GM21381 (cell line): ENCODE data around the gene LYPLAL1.

Experiments used
- ATAC-seq: cut with Tn5 transposase; IDR thresholded peaks from one replicate; pipeline ENCODE4 v1.9.1; 2021; ENCODE audit warnings: mild to moderate bottlenecking, moderate library complexity; ENCODE audit not compliant: unreplicated experiment

The LYPLAL1 gene

DNA sequence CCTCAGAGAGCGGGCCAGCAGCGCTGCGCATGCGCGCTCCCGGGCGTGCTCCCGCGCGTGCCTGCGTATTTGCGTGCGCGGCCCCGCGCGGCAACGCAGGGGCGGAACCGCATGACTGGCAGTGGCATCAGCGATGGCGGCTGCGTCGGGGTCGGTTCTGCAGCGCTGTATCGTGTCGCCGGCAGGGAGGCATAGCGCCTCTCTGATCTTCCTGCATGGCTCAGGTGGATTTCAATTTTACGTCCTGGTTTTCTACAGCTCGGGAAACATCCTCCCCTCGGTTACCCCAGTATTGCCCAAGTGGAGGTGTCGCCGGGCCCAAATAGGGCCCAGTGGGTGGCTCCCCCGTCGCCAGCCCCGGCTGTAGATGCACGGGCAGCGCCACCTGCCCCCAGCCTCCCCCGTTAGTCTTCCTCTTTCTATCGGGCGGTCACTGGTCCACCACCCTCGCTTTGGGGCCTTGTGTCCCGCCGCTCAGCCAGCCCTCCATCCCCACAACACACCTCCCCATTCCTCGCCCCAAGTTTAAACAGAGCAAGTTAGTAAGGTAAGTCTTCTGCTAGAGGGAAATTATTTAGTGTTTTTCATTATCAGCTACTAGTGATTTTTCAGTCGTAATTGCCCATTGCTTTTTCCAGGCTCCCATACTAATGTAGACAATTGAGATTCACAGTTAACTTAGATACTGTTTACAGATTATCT, at the start of gene LYPLAL1:
Gene LYPLAL1 (plus strand): TSS at position 121 of the 702 bp plus-strand sequence. CDS start 13 bp downstream, at position 134.
- ATAC-seq = peak; percentile 74

DNA sequence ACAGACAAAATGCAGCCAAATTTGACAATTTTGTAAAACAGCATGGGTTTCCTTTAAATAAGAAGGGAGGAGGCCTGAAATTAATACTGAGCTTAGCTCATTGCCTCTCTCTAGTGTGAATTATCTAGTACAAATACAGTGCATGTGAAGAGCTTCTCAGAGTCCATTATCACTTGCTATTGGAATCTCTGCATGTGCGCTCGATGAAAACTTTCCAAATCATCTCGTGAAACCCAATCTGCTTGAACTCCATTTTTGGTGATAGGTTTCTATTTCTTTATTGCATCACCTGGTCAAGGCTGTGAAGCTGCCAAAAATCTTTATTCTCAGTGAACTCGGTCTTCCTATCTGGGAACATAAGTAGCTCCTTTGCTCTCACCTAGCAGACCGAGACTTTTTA, 49.5 kb upstream of the LYPLAL1 start:
- ATAC-seq = no peak

DNA sequence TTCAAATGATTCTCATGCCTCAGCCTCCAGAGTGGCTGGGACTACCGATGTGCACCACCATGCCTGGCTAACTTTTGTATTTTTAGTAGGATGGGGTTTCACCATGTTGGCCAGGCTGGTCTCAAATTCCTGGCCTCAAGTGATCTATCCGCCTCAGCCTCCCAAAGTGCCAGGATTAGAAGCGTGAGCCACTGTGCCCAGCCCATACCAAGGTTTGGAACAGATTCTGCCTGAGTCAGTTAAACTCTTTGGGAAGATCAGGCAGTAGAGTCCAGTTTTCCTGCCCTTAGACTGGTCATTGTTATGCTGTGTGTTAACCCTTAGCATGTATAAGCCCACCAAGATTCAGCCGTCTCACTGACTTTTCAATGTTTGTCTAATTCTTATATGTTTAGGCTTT, 48.3 kb upstream of the LYPLAL1 start:
- no peak for ATAC-seq

DNA sequence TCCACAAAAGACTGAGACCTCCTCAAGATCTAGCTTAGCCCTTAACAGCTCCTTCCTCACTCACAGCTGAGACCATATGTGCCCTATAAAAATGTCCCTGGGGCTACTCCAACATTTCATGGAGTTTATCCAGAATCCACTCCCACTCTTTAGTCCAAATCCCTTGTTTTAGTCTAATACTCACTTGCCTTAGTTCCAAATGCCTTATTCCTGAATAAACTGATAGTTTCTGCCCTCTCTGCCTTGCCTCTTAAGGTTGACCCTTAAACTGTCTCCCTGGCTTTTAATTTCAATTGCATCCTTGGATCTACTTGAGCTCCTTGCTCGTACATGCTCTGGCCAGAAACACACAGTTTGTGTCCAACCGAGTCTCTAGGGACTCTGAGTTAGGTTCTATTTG, 47.3 kb upstream of the LYPLAL1 start:
- ATAC-seq = no peak

DNA sequence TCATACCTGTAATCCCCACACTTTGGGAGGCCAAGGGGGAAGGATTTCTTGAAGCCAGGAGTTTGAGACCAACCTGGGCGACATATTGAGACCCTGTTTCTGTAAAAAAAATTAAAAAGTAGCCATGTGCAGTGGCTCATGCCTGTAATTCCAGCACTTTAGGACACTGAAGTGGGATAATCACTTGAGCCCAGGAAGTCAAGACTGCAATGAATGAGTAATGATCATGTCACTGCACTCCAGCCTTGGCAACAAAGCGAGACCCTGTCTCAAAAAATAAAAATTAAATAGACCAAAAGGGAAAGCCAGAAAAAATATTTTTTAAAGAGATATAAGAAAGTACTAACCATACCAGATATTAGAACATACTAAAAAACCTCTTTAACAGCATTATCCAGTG, 44.7 kb upstream of the LYPLAL1 start:
- no peak for ATAC-seq

DNA sequence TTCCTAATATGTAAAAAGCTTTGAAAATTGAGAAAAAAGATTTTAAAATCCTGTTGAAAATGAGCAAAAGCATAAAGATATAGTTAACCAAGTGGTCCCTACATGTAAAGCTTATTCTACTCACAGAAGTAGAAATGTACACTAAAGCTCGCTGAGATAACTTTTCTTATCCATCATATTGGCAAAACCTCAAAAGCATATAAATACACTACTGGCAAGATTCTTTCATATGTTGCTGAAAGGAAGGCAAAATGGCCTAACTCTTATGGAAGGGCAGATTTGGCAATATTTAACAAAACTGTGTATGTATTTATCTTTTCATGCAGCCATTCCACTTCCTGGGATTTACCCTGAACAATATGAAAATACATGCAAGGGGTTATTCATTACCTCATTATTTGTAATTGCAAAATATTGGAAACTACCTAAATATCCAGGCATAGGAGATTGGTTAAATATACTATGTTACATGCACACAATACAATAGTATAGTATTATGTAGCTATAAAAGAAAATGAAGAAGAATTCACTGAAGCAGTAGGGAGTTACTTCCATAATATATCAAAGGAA, 43.2 kb upstream of the LYPLAL1 start:
- ATAC-seq = no peak

DNA sequence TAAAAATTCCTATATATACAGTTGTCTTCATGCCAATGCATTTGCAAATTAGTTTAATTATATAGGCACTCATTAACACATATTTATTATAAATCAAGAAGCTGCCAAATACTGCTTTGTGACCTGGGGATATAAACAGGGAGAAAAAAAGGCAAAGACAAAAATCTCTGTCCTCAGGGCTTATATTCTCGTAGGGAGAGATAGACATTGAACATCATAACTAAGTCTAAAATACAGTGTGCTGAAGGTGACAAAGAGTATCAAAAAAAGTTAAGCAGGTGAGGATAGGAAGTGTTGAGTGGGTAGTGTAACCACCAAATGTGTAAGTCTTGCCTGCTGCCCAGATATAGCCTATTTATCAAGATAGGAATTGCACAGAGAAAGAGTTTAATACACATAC, 40.7 kb upstream of the LYPLAL1 start:
- no peak for ATAC-seq

DNA sequence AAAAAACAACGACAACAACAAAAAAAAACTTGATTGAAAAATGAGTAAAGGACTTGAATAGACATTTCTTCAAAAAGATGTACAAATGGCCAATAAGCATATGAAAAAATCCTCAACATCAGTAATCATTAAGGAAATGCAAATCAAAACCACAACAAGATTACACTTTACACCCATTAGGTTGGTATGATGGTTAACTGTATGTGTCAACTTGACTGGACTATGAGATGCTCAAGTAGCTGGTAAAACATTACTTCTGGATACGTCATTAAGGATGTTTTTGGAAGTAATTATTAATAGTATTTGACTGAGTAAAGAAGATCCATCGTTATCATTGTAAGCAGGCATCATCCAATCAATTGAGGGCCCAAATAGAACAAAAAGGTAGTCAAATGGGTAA, 34.9 kb upstream of the LYPLAL1 start:
- peak; percentile 62 for ATAC-seq

DNA sequence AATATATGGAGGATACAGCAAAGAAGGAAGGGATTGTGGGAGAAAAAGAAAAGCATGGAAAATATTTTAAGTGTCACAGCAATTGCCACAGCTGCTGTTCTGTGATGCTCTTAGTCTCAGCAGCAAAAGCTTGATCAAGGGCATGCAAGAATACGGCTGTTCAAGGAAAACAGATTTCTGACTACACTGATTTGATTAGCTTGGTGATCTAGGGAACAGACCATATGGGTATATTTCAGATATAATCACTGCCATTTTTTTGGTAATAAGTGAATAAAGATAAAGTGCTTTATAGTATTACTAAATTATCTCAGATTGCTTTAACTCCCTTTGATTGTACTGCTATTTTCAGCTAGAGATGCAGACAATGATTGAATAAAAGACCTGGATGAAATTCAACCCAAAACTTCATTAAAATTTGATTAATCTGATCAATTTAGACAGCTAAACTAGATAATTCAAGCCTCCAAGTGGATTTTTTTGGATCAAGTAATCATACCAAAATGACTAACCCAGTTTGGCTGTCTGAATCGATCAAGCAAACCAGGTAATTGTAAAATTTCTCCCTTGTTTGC, 33.3 kb upstream of the LYPLAL1 start:
- no peak for ATAC-seq

DNA sequence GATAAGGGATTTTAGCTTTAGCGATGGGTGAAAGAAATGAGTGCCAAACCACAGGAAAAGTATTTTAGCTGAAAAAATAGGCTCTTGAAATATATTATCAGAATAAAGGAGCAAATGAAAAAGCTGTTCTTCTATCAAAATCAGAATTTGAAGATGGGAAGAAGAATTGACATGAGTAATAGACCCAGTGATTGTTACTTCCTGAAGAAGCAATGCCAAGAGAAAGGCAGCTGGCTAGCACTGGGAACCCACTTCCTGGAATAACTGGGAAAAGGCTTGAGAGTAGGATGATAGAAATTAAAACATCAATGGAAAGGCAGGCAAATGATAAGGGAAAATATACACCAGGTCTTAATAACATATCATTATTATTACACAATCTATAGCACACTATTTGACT, 29.9 kb upstream of the LYPLAL1 start:
- no peak for ATAC-seq

DNA sequence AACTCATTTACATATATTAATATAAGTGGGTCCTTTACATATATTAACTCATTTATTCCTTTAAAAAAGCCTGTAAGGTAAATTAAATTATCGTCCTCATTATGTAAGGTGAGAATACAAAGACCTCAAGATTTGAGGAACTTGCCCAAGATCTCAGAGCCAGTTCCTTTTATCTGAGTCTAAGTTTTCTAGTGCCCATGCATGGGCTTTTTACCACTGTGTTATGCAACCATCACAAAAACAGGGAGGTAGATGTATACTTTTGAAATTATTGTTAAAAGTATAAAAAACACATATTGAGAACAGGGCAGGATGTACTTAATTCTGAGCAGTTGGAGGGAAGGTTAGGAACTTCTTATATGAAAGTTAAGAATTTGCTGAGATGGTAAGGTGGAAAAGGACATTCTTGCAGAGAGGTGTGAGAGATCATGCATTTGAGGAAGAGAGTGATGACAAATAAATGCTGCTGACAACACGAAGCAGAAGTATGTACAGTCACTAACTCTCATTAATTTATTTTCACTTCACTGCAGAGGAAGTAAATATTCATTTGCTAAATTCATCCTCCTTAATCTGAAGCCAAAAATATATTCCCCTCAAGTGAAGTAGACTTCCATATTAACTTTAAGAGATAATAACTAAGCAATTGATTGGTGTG, 28.9 kb upstream of the LYPLAL1 start:
- no peak for ATAC-seq

DNA sequence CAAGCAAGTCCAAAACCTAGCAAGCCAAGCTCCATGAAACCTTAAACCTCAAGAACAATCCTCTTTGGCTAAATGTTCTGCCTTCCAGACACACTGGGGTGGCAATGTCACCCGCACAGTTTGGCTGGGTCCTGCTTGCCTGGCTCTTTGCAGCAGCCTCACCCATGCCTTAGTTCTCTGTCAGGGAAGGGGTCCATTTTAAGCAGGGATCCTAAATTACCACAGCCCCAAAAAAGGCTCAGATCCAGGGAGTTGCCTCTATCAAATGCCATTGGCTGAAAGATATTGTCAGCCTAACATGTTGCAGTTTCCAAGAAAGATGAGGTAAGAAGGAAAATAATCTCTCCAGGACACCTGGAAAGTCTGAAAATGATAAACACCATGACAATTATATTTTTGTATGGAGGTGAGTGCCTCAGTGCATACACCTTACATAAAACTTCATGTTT, 26.1 kb upstream of the LYPLAL1 start:
- ATAC-seq = no peak

DNA sequence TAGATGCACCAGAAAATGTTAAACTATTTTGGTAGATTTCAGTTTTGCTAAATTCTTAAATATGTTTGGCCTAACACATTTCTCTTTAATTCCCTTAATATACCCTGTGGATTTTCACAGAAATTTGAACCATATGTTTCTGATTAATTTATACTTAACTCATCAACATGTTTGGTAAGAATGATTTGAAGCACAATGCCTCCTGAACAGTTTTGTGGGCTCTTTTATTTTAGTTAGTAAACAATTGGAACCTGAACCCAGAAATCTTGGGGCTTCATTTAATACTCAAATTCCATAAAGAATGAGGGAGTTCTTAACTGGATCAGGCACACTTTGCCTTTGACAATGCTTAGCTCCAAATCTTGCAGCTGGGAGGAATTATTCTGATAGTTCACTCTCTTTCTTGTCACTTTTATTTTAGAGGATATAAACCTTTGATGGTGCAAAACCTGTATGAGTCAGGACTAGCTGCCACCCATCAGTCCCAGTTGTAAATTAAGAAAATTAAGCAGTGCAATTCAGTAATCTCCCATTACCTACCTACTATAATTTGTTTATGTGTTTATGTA, 24.6 kb upstream of the LYPLAL1 start:
- no peak for ATAC-seq

DNA sequence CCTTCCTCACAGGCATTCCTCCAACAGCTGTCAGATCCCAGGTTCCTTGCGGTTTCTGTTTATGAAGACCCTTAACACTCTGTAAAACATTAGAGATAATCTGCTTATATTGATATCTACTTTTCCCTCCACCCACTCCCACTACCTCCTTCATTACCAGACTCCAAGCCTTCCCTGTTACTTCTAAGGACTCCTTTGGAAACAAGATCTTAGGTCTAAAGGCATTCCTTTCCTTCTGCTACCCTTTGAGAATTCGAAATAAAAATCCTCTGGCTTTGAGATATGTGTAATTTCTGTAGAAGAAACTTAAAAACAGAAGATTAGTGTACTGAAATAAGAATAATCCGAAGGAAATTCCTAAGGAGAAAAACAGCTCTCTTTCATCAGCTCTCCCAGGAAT, 23.7 kb upstream of the LYPLAL1 start:
- ATAC-seq = no peak

DNA sequence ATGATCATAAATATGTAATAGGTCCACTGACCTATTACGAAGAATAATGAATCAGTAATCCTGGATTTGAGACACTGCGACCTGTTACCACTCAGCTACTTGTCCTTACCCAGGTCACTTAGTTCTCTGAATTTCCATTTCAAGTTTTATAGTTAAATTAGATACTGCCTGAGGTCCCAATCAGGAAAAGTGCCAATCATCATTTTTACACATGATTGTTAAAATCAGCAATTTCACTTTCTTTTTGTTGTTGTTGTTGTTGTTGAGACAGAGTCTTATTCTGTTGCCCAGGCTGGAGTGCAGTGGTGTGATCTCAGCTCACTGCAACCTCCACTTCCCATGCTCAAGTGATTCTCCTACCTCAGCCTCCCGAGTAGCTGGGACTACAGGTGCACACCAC, 22.8 kb upstream of the LYPLAL1 start:
- no peak for ATAC-seq

DNA sequence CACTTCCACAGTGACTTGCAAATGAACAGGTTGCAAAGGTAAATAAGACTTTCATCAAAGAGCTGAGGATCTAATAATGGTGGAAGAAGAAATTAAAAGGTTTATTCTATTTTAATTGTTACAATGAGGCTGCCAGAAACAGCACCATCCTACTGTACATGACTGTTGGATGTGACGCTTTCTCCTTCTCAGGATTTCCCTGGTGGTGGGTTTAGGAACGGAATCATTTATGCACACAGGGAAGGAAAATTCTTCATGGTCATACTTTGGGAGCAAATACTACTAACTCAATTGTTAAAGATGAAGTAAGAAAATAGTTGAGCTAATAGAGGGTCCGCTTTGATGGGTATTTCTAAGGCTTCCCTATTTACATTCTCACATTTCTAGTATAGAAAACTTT, 22.2 kb upstream of the LYPLAL1 start:
- ATAC-seq = no peak

DNA sequence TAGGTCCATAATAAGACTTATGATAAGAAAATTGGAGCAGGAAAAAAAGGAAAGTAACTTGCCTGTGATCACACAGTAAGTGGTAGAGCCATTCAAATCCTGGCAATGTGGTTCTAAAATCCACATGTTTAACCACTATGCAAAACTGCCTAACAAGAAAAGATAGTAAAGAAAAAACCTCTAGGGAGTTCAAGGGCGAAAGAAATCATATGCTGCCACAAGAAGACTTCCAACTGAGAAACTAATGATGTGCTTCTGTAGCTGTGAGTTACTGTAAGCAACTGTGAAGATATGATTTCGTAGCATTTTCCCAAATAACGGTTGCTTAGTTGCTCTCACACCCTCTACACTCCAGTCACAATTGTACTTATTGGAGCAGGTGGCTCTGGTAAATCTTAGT, 20.9 kb upstream of the LYPLAL1 start:
- ATAC-seq = no peak

DNA sequence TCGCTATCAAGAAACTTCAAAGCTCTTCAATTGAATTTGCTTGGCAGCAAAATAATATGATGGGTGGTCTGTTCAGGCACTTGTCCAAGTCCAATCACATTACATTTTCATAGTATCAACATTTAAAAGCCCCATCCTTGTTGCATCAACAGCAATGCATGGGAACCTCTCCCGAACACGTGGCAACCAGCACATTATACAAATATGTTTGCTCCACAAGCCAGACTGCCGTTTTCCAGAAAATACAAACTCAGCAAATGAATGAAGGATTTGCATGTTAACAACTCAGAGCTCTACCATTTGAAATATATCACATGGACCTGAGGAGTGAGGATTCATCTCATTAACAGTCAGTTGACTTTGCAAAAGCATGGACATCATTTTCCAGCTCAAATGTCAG, 20.0 kb upstream of the LYPLAL1 start:
- no peak for ATAC-seq

DNA sequence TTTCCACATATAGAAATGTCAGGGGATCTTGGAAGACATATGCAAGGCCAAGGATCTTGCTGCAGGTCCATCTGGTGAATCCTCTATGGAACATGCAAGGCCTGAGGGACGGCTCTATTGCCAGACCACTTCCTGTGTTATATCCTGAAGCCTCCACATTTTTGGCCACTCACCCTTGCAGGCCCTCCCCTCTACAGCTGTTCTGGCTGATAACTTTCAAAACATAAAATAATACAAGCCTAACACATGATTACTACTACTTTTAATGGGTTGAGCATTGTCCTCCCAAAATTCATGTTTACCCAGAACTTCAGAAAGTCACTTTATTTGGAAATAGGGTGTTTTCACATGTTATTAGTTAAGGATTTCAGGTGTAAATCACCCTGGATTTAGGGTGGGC, 18.5 kb upstream of the LYPLAL1 start:
- no peak for ATAC-seq

DNA sequence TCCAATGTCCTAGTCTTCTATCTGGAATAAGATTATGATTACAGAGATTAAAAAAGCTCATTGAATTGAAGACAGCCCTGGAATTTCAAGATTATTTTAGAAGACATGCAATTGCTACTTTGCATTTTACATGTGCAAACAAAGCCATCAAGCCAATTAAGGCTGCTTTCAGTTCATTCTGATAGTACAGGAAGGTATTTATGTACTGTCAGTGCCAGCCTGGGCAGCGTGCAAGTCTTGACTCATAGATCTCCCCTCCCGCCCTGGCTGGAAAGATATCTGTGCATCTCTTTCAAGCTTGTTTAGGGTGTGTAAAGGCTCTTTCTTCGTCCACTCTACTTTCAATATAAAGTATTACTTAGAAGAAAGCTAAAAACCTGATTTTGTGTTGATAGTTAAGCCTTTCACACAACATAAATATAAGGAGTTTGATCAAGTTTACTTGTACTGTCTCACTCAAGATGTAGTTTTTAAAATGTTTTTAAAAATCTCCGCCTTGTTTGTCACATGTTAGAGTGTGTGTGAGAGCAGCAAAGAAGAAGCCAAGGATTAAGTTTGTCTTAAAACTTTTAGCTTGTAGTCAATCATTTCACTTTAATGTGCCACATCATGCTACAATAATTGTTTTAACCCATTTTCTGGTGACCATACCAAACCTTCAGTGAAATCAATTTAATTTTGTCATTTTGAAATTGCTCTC, 13.6 kb upstream of the LYPLAL1 start:
- peak; percentile 51 for ATAC-seq

DNA sequence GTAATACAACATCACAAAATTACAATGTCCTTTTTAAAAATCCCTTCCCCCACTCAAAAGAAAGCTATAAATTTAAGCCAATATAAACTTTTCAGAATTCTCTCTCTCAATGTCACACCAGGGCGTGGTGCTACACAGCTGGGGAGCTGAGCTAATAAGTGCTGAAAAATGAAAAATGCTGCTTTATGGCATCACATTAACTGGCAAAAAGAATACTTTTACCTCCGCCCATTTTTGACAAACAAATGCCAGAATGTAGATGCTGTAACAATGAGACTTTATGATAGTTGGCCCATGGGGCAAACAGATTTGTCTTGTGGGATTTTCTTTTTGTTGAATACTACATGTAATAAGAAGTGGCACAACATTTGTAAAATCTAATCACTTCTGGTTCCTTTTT, 12.7 kb upstream of the LYPLAL1 start:
- no peak for ATAC-seq
